Epidermal melanocyte (primary cell): ENCODE measurements around the gene GNAS-AS1.

ENCODE experiments used
- DNase-seq: peaks from one replicate; pipeline ENCODE4 v3.0.0; 2011; ENCODE audit warnings: low spot score; ENCODE audit not compliant: insufficient read length

Gene GNAS-AS1

DNA sequence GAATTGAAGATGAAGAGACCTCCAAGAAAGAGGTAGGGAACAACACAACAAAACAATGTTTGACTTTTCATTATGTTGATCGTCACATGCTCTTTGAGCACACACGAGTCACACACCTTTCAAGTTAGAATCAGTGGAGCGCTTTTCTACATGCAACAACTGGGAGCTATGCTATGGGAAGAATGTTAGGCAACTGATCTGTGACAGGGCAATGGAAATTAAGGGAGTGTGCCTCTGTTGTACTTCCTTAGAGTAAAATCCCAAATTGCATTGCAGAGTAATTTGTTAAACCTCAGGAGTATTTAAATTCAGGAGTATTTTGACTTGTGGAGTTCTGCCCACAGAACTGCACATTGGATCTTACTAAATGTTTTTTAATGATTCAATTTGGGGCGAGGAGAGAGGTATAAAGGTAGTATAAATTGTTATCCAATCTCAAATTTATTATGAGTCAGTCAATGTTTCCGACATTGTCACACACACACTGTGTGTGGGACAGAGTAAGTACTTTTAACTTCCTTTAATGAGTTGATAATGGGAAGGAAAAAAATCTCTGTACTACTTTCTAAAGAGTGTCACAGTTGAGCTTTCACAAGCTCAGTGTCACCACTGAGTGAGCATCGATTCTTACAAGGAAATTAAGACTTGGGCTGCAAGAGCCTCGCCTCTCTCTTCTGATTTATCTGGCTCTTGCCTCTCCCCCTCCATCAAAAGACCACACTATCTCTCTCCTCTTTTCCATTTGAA, 12.5 kb upstream of the GNAS-AS1 start:
- no peak for DNase-seq

DNA sequence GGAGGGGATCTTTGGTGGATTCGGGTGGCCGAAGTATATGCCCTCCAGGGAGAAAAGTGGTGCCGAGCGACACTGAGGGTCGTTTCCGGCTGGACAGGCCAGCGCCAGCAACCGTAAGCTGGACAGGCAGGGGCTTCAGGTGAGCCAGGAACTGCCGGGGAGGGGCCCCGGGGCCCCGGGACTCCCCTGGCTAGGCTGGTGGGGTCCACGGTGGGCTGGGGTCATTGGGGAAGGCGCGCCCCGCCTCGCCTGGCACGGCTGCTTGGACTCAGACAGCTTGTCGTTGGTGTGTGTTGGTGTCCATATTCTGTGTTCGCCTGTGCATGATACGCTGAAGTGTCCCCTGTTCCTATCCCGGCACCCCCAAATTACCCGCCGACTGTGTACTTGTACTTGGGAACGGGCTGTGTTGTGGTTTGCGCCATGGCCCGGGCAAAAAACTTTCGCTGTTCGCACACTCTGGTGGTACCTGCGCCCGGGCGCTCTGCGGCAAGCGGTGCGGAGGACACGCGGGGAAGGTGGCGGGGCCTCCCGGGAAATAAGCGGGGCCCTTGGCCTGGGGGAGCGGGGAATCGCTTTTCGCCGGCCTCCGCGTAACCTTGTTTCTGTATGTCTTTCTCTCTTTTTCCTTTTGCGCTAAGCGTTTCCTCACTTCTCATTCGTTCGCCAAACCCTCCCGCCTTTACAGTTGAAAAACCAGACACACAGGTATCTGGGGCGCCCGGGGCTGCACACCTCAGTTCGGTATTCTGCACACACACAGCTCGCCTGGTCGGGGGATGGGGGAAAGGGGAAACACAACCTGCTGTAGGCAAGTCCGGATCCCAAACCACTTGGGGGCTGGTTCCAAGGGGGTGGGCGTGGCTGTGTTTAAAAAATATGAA, 5.0 kb upstream of the GNAS-AS1 start:
- no peak for DNase-seq

DNA sequence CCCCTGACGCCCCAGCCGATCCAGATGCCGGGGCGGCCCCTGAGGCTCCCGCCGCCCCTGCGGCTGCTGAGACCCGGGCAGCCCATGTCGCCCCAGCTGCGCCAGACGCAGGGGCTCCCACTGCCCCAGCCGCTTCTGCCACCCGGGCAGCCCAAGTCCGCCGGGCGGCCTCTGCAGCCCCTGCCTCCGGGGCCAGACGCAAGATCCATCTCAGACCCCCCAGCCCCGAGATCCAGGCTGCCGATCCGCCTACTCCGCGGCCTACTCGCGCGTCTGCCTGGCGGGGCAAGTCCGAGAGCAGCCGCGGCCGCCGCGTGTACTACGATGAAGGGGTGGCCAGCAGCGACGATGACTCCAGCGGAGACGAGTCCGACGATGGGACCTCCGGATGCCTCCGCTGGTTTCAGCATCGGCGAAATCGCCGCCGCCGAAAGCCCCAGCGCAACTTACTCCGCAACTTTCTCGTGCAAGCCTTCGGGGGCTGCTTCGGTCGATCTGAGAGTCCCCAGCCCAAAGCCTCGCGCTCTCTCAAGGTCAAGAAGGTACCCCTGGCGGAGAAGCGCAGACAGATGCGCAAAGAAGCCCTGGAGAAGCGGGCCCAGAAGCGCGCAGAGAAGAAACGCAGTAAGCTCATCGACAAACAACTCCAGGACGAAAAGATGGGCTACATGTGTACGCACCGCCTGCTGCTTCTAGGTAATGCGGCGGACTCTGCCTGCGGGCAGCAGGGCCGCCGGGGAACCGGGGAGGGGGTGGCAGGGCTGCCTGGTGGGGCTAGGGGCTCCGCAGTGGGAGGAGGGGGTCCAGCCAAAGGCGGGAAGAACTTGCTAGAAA, 4.2 kb upstream of the GNAS-AS1 start:
- DNase-seq, result no peak

DNA sequence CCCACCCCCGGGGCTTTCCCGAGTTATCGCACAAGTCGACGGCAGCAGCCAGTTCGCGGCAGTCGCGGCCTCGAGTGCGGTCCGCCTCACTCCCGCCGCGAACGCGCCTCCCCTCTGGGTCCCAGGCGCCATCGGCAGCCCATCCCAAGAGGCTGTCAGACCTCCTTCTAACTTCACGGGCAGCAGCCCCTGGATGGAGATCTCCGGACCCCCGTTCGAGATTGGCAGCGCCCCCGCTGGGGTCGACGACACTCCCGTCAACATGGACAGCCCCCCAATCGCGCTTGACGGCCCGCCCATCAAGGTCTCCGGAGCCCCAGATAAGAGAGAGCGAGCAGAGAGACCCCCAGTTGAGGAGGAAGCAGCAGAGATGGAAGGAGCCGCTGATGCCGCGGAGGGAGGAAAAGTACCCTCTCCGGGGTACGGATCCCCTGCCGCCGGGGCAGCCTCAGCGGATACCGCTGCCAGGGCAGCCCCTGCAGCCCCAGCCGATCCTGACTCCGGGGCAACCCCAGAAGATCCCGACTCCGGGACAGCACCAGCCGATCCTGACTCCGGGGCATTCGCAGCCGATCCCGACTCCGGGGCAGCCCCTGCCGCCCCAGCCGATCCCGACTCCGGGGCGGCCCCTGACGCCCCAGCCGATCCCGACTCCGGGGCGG, 3.4 kb upstream of the GNAS-AS1 start:
- DNase-seq, result no peak

DNA sequence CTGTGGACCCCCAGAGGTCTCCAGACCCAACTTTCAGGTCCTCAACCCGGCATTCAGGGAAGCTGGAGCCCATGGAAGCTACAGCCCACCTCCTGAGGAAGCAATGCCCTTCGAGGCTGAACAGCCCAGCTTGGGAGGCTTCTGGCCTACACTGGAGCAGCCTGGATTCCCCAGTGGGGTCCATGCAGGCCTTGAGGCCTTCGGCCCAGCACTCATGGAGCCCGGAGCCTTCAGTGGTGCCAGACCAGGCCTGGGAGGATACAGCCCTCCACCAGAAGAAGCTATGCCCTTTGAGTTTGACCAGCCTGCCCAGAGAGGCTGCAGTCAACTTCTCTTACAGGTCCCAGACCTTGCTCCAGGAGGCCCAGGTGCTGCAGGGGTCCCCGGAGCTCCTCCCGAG, 2.8 kb upstream of the GNAS-AS1 start:
- no peak for DNase-seq

DNA sequence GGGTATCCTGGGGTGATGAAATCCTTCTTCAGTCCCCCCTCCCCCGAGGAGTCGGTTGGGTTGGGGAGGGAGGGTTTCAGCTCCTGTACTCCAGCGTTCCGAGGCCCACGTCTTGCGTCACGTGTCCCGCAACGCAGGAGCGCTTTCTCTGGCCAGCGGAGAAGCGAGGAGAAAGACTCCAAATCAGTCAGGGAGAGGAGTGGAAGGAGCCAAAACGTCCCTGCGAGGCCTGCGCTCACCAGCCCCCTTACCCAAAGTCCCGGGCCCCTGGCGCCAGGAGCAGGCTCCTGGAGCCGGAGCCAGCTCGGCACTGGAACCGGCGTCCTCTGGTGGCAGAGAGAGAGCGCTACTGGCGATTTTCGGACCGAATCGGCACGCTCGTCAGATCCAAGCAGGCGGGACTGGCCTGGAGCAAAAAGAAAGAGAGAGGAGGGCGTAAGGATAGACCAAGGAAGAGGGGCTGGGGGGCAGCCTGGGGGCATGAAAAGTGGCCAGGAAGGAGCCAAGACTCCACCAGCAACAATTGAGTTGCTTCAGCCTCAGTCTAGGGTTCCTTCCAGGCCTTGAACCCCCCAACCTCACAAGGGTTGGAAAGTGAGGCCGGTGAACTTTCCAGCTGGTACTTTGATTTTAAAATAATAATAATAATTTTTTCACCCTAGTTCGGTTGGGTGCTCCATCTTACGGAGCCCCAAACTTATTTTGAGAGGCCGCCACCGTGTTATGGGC, 2.0 kb upstream of the GNAS-AS1 start, which contains the start of gene GNAS:
TSS of gene GNAS (plus strand) at position 174 of the 729 bp plus-strand sequence.
- peak; percentile 55 for DNase-seq

DNA sequence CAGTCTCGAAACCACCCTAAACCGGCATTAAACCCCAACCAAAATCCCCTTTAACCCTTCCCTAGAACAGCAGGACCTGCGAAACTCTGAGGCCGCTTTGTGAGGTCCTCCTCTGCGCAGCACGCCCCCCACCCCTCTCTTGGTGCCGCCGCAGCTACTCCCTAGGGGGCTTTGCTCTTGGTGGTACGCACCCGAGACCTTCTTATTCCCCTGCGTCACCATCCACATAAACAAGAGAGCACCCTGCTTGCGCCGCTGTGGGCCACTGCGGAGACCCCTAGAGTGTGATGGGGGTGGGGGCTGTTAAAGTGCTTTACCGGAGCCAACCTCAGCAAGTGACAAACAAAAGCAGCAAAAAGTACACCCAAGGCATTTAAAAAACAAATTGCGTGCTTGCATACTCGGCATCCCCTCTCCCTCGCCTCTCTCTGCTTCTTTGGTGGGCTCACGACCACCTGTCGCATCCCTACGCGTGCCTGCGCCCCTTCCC, 1.3 kb upstream of the GNAS-AS1 start:
- no peak for DNase-seq

DNA sequence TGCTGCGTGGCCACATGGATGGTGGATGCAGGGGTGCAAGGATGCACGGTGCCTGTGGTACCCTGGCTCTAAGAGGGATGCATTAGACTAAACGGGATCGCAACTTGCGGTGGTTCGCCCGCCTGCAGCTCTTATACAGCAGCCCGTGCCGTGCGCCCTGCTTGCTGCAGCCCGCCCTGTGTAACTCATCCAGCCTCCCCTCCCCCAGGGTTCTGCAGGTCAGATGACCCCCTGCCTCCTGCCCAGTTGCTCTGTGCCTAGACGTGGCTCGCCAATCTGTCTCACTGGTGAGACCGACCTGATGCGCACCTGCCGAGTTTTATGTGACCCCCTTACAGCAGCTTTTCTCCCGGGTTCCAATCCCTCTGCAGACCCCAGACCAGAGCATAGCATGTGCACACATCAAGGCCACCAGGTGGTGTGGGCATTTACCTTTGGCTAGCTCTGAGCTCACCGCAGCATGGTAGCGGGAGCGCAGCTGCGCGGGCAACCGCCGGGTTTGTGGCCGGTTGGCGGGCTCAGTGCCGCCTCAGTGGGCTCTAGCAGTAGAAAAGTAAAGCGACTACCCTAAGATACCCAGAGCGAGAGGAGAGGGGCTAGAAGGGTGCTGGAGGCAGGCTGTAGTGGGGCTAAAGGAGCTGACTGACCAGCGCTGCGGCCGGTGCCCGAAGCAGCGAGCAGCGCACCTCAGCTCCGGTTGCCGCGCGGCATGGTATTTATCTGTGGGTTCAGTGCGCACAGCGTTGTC, 693 bp upstream of the GNAS-AS1 start:
- DNase-seq, result no peak

DNA sequence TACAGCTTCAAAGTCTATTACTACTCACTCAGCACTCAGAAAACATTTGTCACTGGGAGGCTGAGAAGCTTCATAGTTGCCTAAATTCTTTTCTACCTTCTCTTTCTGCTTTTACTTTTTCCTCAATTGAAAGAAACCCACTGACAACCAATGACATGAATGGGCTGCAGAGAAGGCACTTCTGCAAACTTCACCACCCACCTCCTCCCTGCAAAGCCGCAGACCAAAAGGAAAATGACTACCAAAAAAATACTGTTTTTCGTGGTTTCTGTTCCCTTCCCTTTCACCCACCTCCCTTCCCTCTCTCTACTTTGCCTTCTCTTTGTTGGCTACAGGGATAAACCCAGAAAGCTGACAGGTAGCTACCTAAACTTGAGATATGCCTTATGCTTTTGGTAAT, 3.2 kb downstream of the GNAS-AS1 start:
- no peak for DNase-seq

DNA sequence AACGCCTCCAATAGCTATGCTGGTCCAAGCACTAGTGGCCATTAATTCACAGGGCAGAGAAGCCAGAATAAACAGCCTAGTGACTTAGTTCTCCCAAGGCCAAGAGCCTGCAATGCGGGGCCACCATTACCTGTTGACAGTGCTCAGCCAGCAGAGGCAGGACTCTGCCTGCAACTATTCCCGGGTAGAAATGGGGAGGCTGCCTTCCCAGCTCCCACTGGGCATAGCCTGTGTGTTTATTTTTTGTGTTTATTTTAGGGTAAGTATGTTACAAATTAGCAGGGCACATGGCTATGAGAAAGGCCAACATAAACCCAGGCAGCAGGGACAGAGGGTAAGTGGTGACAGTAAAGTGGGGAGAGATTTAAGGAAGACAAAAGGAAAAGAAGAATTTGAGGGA, 5.0 kb downstream of the GNAS-AS1 start:
- no peak for DNase-seq

DNA sequence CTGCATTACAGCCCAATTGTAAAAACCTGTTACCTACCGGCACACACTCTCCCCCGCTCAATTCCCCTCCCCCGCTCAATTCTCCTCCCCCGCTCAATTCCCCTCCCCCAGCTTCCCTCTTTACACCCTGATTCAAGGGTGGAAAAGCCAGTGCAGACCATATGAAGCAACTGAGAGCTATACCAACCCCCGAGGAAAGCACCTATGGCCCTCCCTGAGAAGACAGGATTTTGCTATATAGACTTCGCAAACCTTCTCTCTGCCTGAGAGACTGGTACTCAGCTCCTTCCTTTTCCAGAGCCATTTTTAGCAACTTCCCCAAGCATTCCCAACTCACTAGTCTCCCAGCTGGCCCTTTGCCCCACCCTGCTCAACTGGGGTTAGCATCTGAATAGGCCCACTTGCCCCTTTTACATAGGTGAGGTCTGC, 7.6 kb downstream of the GNAS-AS1 start:
- no peak for DNase-seq

DNA sequence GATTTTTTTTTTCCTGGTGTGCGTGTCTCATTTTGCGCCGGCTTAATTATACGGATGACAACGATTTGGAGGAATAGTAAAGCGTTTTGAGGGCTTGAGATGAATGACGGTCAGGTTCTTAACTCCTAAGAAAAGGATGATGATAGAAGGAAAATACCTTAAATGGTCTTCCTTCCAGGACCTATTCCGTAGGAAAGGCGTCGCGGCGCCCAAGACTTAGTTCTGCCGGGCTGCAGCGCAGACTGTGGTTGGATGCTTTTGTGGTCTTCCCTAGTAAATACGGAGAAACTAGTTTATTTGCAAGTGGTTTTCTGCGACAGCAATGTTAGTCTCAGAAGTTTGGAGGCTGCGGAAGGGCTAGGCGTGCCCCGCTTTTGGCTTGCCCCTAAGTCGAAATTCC, 8.4 kb downstream of the GNAS-AS1 start:
- DNase-seq, result no peak

DNA sequence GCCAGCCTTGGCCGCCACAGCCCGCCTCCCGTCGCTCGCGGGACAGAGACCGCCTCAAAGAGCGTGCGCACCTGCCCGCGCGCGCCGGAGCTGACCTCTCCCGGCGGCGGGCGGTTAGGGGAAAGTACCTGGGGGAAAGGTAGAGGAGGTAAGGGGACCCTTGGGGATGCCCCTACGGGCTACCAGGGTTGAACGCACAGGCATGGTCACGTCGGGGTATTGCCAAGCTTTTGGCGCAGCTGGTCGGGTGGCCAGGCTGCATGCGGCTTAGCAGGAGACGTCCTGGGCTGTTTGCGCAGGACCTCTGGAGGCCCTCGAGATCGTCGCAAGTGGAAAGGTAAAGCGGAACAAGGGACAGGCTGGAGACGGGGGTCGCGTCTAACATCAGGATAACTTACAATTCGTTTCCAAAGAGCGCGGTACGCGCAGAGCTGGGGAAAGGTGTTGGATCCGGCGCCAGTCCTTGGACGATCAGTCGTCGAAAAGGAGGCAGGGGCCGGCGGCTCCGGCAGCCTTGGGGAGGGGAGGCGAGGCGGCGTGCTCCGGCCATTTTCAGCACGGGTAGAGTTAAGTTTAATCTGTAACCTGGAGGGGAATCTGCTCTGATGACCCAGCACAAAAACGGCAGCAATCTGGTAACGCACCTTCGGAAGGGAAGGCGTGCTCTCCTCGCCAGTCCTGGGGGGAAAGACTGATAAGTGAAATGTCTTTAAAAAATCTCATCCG, 9.0 kb downstream of the GNAS-AS1 start:
- DNase-seq, result no peak

DNA sequence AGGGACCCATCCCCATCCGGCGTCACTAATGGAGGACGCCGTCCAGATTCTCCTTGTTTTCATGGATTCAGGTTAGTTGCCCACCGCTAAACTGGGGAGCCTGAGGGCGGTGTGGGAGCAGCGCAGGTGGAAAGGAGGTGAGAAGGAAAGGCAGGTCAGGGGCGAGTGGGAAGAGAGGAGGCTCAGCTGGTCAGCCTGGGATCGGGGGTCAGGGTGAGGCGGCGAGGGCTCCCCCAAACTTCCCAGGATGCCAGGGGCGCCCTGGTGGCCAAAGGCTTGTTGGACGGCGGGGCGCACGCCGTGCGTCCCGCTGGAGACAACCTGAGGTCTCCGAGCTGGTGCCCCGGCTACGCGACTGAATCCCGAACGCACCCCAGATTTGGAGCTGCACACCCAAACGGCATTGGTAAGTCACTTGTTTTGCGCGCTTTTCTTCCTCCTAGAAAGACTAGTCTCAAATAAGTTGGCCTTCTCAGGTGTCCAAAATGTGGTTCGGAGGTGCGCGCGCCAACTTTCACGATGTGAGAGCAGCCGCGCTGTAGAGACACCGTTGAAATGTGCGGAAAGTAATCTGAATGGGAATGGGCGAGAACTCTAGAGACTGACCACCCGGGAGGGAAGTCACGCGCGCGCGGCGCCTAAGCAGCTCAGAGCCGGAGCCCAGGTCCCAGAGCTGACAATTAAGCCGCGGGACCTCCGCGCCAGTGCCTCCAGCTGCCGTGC, 9.7 kb downstream of the GNAS-AS1 start:
- DNase-seq, result no peak

DNA sequence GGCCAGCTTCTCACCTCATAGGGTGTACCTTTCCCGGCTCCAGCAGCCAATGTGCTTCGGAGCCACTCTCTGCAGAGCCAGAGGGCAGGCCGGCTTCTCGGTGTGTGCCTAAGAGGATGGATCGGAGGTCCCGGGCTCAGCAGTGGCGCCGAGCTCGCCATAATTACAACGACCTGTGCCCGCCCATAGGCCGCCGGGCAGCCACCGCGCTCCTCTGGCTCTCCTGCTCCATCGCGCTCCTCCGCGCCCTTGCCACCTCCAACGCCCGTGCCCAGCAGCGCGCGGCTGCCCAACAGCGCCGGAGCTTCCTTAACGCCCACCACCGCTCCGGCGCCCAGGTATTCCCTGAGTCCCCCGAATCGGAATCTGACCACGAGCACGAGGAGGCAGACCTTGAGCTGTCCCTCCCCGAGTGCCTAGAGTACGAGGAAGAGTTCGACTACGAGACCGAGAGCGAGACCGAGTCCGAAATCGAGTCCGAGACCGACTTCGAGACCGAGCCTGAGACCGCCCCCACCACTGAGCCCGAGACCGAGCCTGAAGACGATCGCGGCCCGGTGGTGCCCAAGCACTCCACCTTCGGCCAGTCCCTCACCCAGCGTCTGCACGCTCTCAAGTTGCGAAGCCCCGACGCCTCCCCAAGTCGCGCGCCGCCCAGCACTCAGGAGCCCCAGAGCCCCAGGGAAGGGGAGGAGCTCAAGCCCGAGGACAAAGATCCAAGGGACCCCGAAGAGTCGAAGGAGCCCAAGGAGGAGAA, 10.5 kb downstream of the GNAS-AS1 start:
- DNase-seq, result no peak

DNA sequence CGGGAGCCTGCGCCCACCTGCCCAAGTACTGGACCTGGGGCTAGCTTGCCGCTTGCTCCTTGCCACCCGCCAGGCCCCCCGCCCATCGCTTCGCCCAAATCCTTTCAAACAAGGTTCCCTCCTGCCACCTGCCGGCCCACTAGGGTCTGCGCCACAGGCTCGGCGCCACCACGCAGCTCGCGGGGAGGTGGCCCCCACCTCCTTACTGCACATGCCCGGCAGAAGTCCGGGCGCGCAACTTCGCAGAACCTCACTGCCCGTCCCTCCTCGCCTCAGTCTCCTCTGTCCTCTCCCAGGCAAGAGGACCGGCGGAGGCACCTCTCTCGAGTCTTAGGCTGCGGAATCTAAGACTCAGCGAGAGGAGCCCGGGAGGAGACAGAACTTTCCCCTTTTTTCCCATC, 11.2 kb downstream of the GNAS-AS1 start:
- no peak for DNase-seq

DNA sequence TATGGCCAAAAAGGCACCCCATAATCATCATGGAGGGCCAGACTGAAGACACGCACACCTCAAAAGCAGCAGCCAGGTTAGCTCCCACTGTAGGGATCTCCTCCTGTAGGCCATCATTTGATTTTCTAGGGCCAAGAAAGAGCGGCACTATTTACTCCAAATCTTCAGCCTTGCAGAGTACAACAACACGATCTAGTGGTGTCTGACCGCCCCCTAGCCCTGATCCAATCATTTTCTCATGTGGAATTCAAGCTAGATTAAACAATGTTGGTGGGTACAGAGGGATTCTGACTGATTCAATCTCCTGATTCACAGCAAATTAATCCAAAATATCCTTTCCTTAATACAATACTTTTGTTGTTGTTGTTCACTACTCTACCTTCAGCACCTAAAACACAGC, 12.5 kb downstream of the GNAS-AS1 start:
- no peak for DNase-seq

DNA sequence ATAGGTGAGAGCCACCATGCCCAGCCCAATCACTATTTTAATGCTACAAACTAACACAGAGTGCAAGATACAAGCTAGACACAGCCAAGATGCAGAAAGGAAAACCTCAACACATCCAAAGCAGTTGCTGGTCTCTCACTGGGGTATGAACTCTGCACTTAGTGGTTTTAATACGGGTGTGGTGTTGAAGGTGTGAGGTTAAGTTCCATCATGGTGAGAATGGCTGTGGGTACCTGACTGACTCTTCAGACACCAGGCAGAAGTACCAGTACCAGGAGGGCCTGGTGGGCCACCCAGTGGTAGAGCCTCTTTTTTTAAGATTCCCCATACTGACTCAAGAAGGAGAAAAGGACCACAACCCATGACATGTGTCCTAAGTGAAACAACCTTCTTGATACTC, 13.0 kb downstream of the GNAS-AS1 start:
- DNase-seq, result no peak
